Adrenal gland (tissue), 12 donors: Measurements from ENCODE around the gene OR51S1. TPM values are rescaled to one million over a fixed set of nuclear protein-coding genes. Genes with fewer than 3 reads are reported as not detected.

Experiments used
- DNase-seq, 7 donors: peaks; one replicate each; pipeline ENCODE4 v3.0.0-alpha.2; 2019 to 2020
- H3K27ac ChIP-seq, 5 donors: fragments of 200-600 bp; sonication (generic) in 4 of 5; 1 replicate in 3 of 5; 2 replicates in 2 of 5; pipeline versions ENCODE4 v1.5.1 to v1.8.0; 2016 to 2020; ENCODE audit warnings: mild to moderate bottlenecking in 1 of 5
- H3K27me3 ChIP-seq: fragments of 200-600 bp; 2 replicates; pipeline ENCODE4 v1.8.0; 2021
- H3K36me3 ChIP-seq, 2 donors: fragments of 200-600 bp; replicated peaks in 1 of 2; 1 replicate in 1 of 2; 2 replicates in 1 of 2; pipeline versions ENCODE4 v1.5.1 to v1.8.0; 2018 to 2022
- H3K4me1 ChIP-seq, 2 donors: fragments of 200-600 bp; replicated peaks in 1 of 2; 1 replicate in 1 of 2; 2 replicates in 1 of 2; pipeline versions ENCODE4 v1.5.1 to v1.8.0; 2018 to 2021
- H3K4me3 ChIP-seq, 4 donors: fragments of 200-600 bp; sonication (generic) in 3 of 4; one replicate each; pipeline ENCODE4 v1.5.1; 2016 to 2018
- H3K9me3 ChIP-seq, 3 donors: fragments of 200-600 bp; sonication (generic) in 1 of 3; replicated peaks in 1 of 3; 1 replicate in 2 of 3; 2 replicates in 1 of 3; pipeline versions ENCODE4 v1.5.1 to v1.8.0; 2016 to 2021
- POLR2A ChIP-seq, 2 donors: fragments of 450-650 bp; IDR thresholded peaks; one replicate each; pipeline ENCODE4 v1.6.1; 2017; ENCODE audit warnings: antibody characterized with exemption in 2 of 2, mild to moderate bottlenecking in 2 of 2, moderate library complexity in 1 of 2
- WGBS, 4 donors: extraction: QIAGEN DNeasy Blood & Tissue Kit in 2 of 4; methylation state at CpG; one replicate each; pipeline versions ENCODE4 v1.1.5 to v1.1.7; 2013 to 2017; 5-methylcytosine and 5-hydroxymethylcytosine counted together
- intact Hi-C, 2 donors: fragments of 100-400 bp; cut with DNase I; formaldehyde crosslinking; loops; one replicate each; pipeline versions ENCODE4 v1.14.1 to v1.15.0; 2022 to 2023
- polyA plus RNA-seq, 3 donors: library from polyadenylated mRNA; stranded (reverse); fragments of 200-250 nt in 2 of 3; fragments of 350-450 nt in 1 of 3; fragmentation: Illumina TruSeq in 1 of 3; extraction: RNeasy Lipid Tissue Mini Kit (QIAGEN cat#74804) in 1 of 3; gene quantifications; one replicate each; pipeline ENCODE4 v1.2.3, GENCODE V29; 2013 to 2014
- total RNA-seq, 9 donors: library from RNA; depleted of rRNA in 4 of 9; stranded (reverse); fragments of >200 nt in 4 of 9; fragments of 120-200 nt in 1 of 9; fragmentation: NEBNext Ultra II Directional in 1 of 9; extraction: Animal tissue kit (Norgen Biotek cat#: 25700) in 1 of 9; gene quantifications; one replicate each; pipeline versions ENCODE4 v1.1.0 to v1.2.4, GENCODE V29; 2013 to 2023
- TF ChIP-seq, protein P1 (sequence below), 6 experiments: fragments of 450-650 bp in 4 of 6; fragments of 200-600 bp in 2 of 6; sonication (generic) in 1 of 6; IDR thresholded peaks; 1 replicate in 5 of 6; 2 replicates in 1 of 6; pipeline versions ENCODE4 v1.5.1 to v1.8.0; 2016 to 2021; ENCODE audit warnings: antibody characterized with exemption in 6 of 6, mild to moderate bottlenecking in 2 of 6, moderate library complexity in 1 of 6
- donor health status: healthy with polysubstance abuse.
- donor health status: Bipolar disorder and iron deficiency.
- donor health status: DM: yes; HTN: yes; CAD: no.
- donor health status: DM: no; HTN: no; CAD: no.
- donor health status: DM: no; HTN: no; CAD: no.
- donor health status: DM: yes; HTN: yes; CAD: no.

OR51S1 gene
- total and polyA plus RNA-seq, 12 donors = not detected

DNA sequence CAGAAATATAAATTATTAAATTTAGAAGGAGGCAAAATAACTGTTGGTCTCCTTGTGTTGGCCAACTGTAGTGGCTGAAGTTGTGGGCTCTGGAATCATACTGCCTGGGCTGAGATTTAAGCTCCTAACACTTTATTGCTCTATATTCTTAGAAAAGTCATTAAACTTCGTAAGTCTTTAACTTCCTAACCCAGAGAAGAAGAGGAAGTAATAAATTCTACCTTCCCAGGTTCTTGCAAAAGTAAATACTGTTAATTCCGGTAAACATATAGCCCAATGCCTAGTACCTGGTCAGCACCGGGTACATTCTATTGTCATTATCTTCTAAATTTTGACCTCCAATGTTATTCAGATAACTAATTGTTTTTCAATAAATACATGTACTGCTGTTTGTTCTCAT is 37.2 kb upstream of the OR51S1 start:
- H3K27me3 ChIP-seq = no peaks in the 10 kb centered on the region
- intact Hi-C loops = no loop called here
- 54 to 71% (median 58%) methylated on average over 3 of the region's 3 CpGs for WGBS, 4 donors
- DNase-seq = no peak
- H3K36me3 ChIP-seq = no peaks in the 10 kb centered on the region
- no peak overlapping the region for H3K27ac ChIP-seq
- no peak for TF ChIP-seq POLR2A (IDR thresholded peaks at IDR 0.05)
- TF ChIP-seq, protein P1, sequence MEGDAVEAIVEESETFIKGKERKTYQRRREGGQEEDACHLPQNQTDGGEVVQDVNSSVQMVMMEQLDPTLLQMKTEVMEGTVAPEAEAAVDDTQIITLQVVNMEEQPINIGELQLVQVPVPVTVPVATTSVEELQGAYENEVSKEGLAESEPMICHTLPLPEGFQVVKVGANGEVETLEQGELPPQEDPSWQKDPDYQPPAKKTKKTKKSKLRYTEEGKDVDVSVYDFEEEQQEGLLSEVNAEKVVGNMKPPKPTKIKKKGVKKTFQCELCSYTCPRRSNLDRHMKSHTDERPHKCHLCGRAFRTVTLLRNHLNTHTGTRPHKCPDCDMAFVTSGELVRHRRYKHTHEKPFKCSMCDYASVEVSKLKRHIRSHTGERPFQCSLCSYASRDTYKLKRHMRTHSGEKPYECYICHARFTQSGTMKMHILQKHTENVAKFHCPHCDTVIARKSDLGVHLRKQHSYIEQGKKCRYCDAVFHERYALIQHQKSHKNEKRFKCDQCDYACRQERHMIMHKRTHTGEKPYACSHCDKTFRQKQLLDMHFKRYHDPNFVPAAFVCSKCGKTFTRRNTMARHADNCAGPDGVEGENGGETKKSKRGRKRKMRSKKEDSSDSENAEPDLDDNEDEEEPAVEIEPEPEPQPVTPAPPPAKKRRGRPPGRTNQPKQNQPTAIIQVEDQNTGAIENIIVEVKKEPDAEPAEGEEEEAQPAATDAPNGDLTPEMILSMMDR (IDR thresholded peaks at IDR 0.05) = no peak
- no peaks in the 10 kb centered on the region for H3K9me3 ChIP-seq
- no peaks in the 10 kb centered on the region for H3K4me1 ChIP-seq
- no peak overlapping the region for H3K4me3 ChIP-seq

DNA sequence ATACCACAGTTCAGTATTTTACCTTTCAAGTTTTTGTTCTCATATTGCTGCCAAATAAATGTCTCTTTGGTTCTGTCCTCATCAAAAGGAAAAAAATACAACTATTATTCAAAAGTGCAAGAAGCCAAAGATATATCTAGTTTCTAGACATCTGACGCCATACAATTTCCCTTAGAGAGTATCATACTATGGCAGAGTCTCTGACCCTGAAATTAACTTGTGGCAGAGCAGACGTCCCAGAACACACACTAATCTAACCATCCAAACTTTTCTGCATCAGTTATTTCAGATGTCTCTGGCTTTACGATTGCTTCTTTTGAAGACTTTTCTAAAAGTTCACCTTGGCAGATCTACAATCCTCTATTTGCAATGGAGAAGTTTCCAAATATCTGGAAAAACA is 35.4 kb upstream of the OR51S1 start:
- no peak for TF ChIP-seq POLR2A (IDR thresholded peaks at IDR 0.05)
- TF ChIP-seq, protein P1 (IDR thresholded peaks at IDR 0.05) = no peak
- WGBS, 4 donors = 41 to 47% (median 44%) methylated on average over 3 of the region's 3 CpGs
- no peak for DNase-seq
- H3K4me1 ChIP-seq = no peaks in the 10 kb centered on the region
- no peaks in the 10 kb centered on the region for H3K36me3 ChIP-seq
- H3K9me3 ChIP-seq = no peaks in the 10 kb centered on the region
- H3K27me3 ChIP-seq = no peaks in the 10 kb centered on the region
- intact Hi-C loops = no loop called here
- no peak overlapping the region for H3K27ac ChIP-seq
- H3K4me3 ChIP-seq = no peak overlapping the region

DNA sequence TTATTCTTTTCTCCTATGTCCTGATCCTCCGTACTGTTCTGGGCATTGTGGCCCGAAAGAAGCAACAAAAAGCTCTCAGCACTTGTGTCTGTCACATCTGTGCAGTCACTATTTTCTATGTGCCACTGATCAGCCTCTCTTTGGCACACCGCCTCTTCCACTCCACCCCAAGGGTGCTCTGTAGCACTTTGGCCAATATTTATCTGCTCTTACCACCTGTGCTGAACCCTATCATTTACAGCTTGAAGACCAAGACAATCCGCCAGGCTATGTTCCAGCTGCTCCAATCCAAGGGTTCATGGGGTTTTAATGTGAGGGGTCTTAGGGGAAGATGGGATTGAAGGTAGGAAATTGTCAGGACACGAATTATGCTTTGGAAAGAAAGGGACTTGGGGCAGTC is 33.5 kb upstream of the OR51S1 start:
- Histone ChIP-seq H3K4me1 (no peaks in the 10 kb centered on the region), H3K9me3 (no peaks in the 10 kb centered on the region), H3K4me3 (no peak overlapping the region), H3K27ac (no peak overlapping the region), H3K27me3 (no peaks in the 10 kb centered on the region), H3K36me3 (no peaks in the 10 kb centered on the region)
- no peak for DNase-seq
- intact Hi-C loops = no loop called here
- TF ChIP-seq, protein P1 (IDR thresholded peaks at IDR 0.05) = no peak
- TF ChIP-seq POLR2A (IDR thresholded peaks at IDR 0.05) = no peak
- 67 to 78% (median 73%) methylated on average over 5 of the region's 5 CpGs for WGBS, 4 donors

DNA sequence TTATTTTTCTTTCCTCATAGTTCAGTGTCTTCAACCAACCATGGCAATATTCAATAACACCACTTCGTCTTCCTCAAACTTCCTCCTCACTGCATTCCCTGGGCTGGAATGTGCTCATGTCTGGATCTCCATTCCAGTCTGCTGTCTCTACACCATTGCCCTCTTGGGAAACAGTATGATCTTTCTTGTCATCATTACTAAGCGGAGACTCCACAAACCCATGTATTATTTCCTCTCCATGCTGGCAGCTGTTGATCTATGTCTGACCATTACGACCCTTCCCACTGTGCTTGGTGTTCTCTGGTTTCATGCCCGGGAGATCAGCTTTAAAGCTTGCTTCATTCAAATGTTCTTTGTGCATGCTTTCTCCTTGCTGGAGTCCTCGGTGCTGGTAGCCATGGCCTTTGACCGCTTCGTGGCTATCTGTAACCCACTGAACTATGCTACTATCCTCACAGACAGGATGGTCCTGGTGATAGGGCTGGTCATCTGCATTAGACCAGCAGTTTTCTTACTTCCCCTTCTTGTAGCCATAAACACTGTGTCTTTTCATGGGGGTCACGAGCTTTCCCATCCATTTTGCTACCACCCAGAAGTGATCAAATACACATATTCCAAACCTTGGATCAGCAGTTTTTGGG is 33.0 kb upstream of the OR51S1 start, which contains the start of gene OR51T1:
OR51T1 (plus strand) TSS at position 41 of the 641 bp plus-strand sequence; CDS start at position 41, 0 bp downstream.
- TF ChIP-seq, protein P1 (IDR thresholded peaks at IDR 0.05) = no peak
- no peak for TF ChIP-seq POLR2A (IDR thresholded peaks at IDR 0.05)
- 33 to 43% (median 36%) methylated on average over 8 of the region's 8 CpGs for WGBS, 4 donors
- DNase-seq = no peak
- Histone ChIP-seq H3K4me1 (no peaks in the 10 kb centered on the region), H3K27me3 (no peaks in the 10 kb centered on the region), H3K9me3 (no peaks in the 10 kb centered on the region), H3K27ac (no peak within 1 kb of the TSS), H3K36me3 (no peaks in the 10 kb centered on the region), H3K4me3 (no peak within 1 kb of the TSS)
- intact Hi-C loops = no loop called here
